H1 (cell line): ENCODE results near the gene ONECUT2. TPM values are rescaled to one million over a fixed set of nuclear protein-coding genes. Genes with fewer than 3 reads are reported as not detected.

Source experiments
- CTCF ChIA-PET: fragments of 300-600 bp; sonication (Branson Sonifier 250); formaldehyde crosslinking; loops from one replicate; lab custom pipeline; 2021; ENCODE audit not compliant: partially characterized antibody; lab: Charles Lee
- POLR2A ChIA-PET: fragments of 300-600 bp; sonication (Branson Sonifier 250); formaldehyde crosslinking; loops from one replicate; lab custom pipeline; 2021; ENCODE audit warnings: inconsistent platforms; ENCODE audit not compliant: partially characterized antibody; lab: Charles Lee
- DNase-seq, 2 experiments: peaks; one replicate each; pipeline versions ENCODE4 v3.0.0 to v3.0.0-alpha.2; 2010 to 2022; ENCODE audit warnings: low spot score in 2 of 2, low read depth in 1 of 2, mixed read lengths in 1 of 2
- FAIRE-seq: peaks from 2 replicates; lab custom pipeline; 2011; peaks lifted over from hg19 to GRCh38; lab: Jason Lieb, UNC
- H2AFZ ChIP-seq: 2 replicates; pipeline ENCODE4 v1.8.1; 2012; ENCODE audit warnings: low read length, inconsistent platforms
- H2AK5ac ChIP-seq: 2 replicates; pipeline ENCODE4 v1.6.1; 2013; ENCODE audit warnings: low read depth, low read length
- H2BK120ac ChIP-seq: replicated peaks from 2 replicates; pipeline ENCODE3; 2013; ENCODE audit warnings: low read depth, low read length, inconsistent platforms
- H2BK12ac ChIP-seq: 2 replicates; pipeline ENCODE4 v1.6.1; 2013; ENCODE audit warnings: low read depth, low read length
- H2BK15ac ChIP-seq: 2 replicates; pipeline ENCODE4 v1.6.1; 2013; ENCODE audit warnings: low read length
- H2BK20ac ChIP-seq: 2 replicates; pipeline ENCODE4 v1.6.1; 2013; ENCODE audit warnings: low read length
- H2BK5ac ChIP-seq: 2 replicates; pipeline ENCODE4 v1.6.1; 2013; ENCODE audit warnings: low read depth, low read length
- H3K14ac ChIP-seq: 2 replicates; pipeline ENCODE4 v1.6.1; 2013; ENCODE audit warnings: inconsistent platforms; ENCODE audit not compliant: insufficient read length
- H3K18ac ChIP-seq: 2 replicates; pipeline ENCODE4 v1.6.1; 2013; ENCODE audit warnings: low read length; ENCODE audit errors: extremely low read depth
- H3K23ac ChIP-seq: 2 replicates; pipeline ENCODE4 v1.6.1; 2013; ENCODE audit warnings: inconsistent platforms; ENCODE audit not compliant: insufficient read length
- H3K23me2 ChIP-seq: 2 replicates; pipeline ENCODE4 v1.6.1; 2013; ENCODE audit warnings: low read depth, low read length
- H3K27ac ChIP-seq: 2 replicates; pipeline ENCODE4 v1.6.1; 2011; ENCODE audit warnings: low read depth, low read length, inconsistent platforms
- H3K27me3 ChIP-seq, 4 experiments: replicated peaks in 1 of 4; 1 replicate in 1 of 4; 2 replicates in 3 of 4; pipeline versions ENCODE4 v1.6.1 to v1.8.1; 2011 to 2013; ENCODE audit warnings: low read length in 3 of 4, mild to moderate bottlenecking in 3 of 4, inconsistent platforms in 2 of 4, mixed read lengths in 2 of 4, moderate library complexity in 1 of 4; ENCODE audit not compliant: control insufficient read depth in 3 of 4, insufficient read depth in 3 of 4; ENCODE audit errors: extremely low read depth in 1 of 4
- H3K36me3 ChIP-seq, 4 experiments: 2 replicates each; pipeline versions ENCODE4 v1.6.1 to v1.8.1; 2011 to 2013; ENCODE audit warnings: mild to moderate bottlenecking in 4 of 4, low read length in 3 of 4, moderate library complexity in 2 of 4, control low read depth in 1 of 4, inconsistent platforms in 1 of 4; ENCODE audit not compliant: insufficient read depth in 4 of 4, control insufficient read depth in 2 of 4
- H3K4ac ChIP-seq: replicated peaks from 2 replicates; pipeline ENCODE3; 2013; ENCODE audit warnings: low read length, low read depth, mixed read lengths, inconsistent platforms; ENCODE audit not compliant: insufficient read length
- H3K4me1 ChIP-seq, 4 experiments: replicated peaks in 1 of 4; 1 replicate in 1 of 4; 2 replicates in 3 of 4; pipeline versions ENCODE4 v1.6.1 to v1.8.1; 2011 to 2013; ENCODE audit warnings: low read length in 3 of 4, inconsistent platforms in 2 of 4, mixed read lengths in 1 of 4; ENCODE audit not compliant: insufficient read depth in 4 of 4, control insufficient read depth in 3 of 4
- H3K4me2 ChIP-seq, 2 experiments: 2 replicates each; pipeline versions ENCODE4 v1.6.1 to v1.8.1; 2011 to 2013; ENCODE audit warnings: low read depth in 2 of 2, low read length in 2 of 2, control low read depth in 1 of 2, inconsistent platforms in 1 of 2, mild to moderate bottlenecking in 1 of 2; ENCODE audit not compliant: insufficient read depth in 1 of 2
- H3K4me3 ChIP-seq, 4 experiments: fragments of 200-600, 300-600 bp in 1 of 4; sonication (generic), shearing (Covaris generic), sonication (Bioruptor Twin) in 1 of 4; 2 replicates each; pipeline versions ENCODE4 v1.5.1 to v1.8.1; 2011 to 2016; ENCODE audit warnings: low read length in 4 of 4, low read depth in 3 of 4, control low read depth in 2 of 4, inconsistent platforms in 2 of 4, mild to moderate bottlenecking in 2 of 4, mixed read lengths in 1 of 4, moderate library complexity in 1 of 4; ENCODE audit not compliant: insufficient read depth in 2 of 4; ENCODE audit errors: extremely low read depth in 1 of 4
- H3K56ac ChIP-seq: replicated peaks from 2 replicates; pipeline ENCODE3; 2013; ENCODE audit warnings: low read depth, mild to moderate bottlenecking, mixed read lengths, low read length, inconsistent platforms; ENCODE audit not compliant: insufficient read length
- H3K79me1 ChIP-seq: 2 replicates; pipeline ENCODE4 v1.6.1; 2013; ENCODE audit warnings: low read depth, low read length, control low read depth
- H3K79me2 ChIP-seq, 2 experiments: 2 replicates each; pipeline versions ENCODE4 v1.6.1 to v1.8.1; 2012 to 2013; ENCODE audit warnings: low read length in 2 of 2, mild to moderate bottlenecking in 2 of 2, inconsistent platforms in 1 of 2; ENCODE audit not compliant: insufficient read depth in 2 of 2, control insufficient read depth in 1 of 2
- H3K9ac ChIP-seq, 4 experiments: replicated peaks in 1 of 4; 1 replicate in 1 of 4; 2 replicates in 3 of 4; pipeline versions ENCODE4 v1.6.1 to v1.8.1; 2011 to 2013; ENCODE audit warnings: low read depth in 3 of 4, low read length in 3 of 4, control low read depth in 2 of 4, mild to moderate bottlenecking in 2 of 4, moderate library complexity in 2 of 4, inconsistent platforms in 1 of 4; ENCODE audit errors: extremely low read depth in 1 of 4
- H3K9me3 ChIP-seq, 2 experiments: 2 replicates each; pipeline versions ENCODE4 v1.6.1 to v1.8.1; 2012 to 2013; ENCODE audit warnings: mild to moderate bottlenecking in 2 of 2, moderate library complexity in 2 of 2, control low read depth in 1 of 2, inconsistent platforms in 1 of 2, low read depth in 1 of 2, low read length in 1 of 2, mixed read lengths in 1 of 2; ENCODE audit not compliant: insufficient read depth in 2 of 2
- H4K20me1 ChIP-seq, 2 experiments: replicated peaks in 1 of 2; 2 replicates each; pipeline versions ENCODE3 to v1.8.1; 2011 to 2013; ENCODE audit warnings: inconsistent platforms in 2 of 2, low read length in 2 of 2, mild to moderate bottlenecking in 1 of 2; ENCODE audit not compliant: insufficient read depth in 2 of 2, control insufficient read depth in 1 of 2
- H4K5ac ChIP-seq: 2 replicates; pipeline ENCODE4 v1.6.1; 2013; ENCODE audit warnings: low read length, low read depth, mixed read lengths, inconsistent platforms; ENCODE audit not compliant: insufficient read length
- H4K8ac ChIP-seq: 2 replicates; pipeline ENCODE4 v1.8.0; 2013; ENCODE audit warnings: mild to moderate bottlenecking, moderate library complexity, low read length, inconsistent platforms; ENCODE audit not compliant: insufficient read depth; ENCODE audit errors: extremely low read depth
- H4K91ac ChIP-seq: replicated peaks from 2 replicates; pipeline ENCODE3; 2013; ENCODE audit warnings: low read length, mixed read lengths, inconsistent platforms; ENCODE audit not compliant: insufficient read length
- CBX5 ChIP-seq: fragments of 300-800, 300-1000 bp; sonication (generic); IDR thresholded peaks from 2 replicates; pipeline ENCODE4 v1.7.1; 2016; ENCODE audit warnings: antibody characterized with exemption, low read length, low read depth
- EZH2 ChIP-seq: fragments of 200-600 bp; sonication (generic); IDR thresholded peaks from 2 replicates; pipeline ENCODE4 v1.7.1; 2012; ENCODE audit warnings: low read depth, mild to moderate bottlenecking, moderate library complexity, low read length, inconsistent platforms; ENCODE audit not compliant: severe bottlenecking
- JUN ChIP-seq: IDR thresholded peaks from 2 replicates; pipeline ENCODE4 v1.6.1; 2011; ENCODE audit warnings: low read depth, mild to moderate bottlenecking, improper control_type of control experiment, low read length
- POLR2A ChIP-seq, 2 experiments: IDR thresholded peaks; 1 replicate in 1 of 2; 2 replicates in 1 of 2; pipeline ENCODE4 v1.6.1; 2011; ENCODE audit warnings: low read depth in 2 of 2, low read length in 2 of 2, mild to moderate bottlenecking in 2 of 2; ENCODE audit errors: control extremely low read depth in 1 of 2
- RAD21 ChIP-seq, 2 experiments: IDR thresholded peaks in 1 of 2; conservative IDR thresholded peaks in 1 of 2; 2 replicates each; pipeline ENCODE4 v1.6.1; 2011; ENCODE audit warnings: low read depth in 2 of 2, low read length in 2 of 2, improper control_type of control experiment in 1 of 2, inconsistent platforms in 1 of 2, mild to moderate bottlenecking in 1 of 2, moderate library complexity in 1 of 2
- RNF2 ChIP-seq: fragments of 200-900, 300-1000 bp; sonication (generic); IDR thresholded peaks from 2 replicates; pipeline ENCODE4 v1.7.1; 2016; ENCODE audit warnings: borderline replicate concordance, low read depth, mild to moderate bottlenecking, antibody characterized with exemption, low read length; ENCODE audit not compliant: poor library complexity, severe bottlenecking; ENCODE audit errors: missing control alignments
- SIRT6 ChIP-seq: IDR thresholded peaks from one replicate; pipeline ENCODE4 v1.7.1; 2012; ENCODE audit warnings: low read length, inconsistent platforms
- WGBS, 2 experiments: shearing (Covaris generic) in 1 of 2; methylation state at CpG; one replicate each; pipeline versions ENCODE4 v1.1.6 to v1.1.7; 2013 to 2015; ENCODE audit warnings: low lambda C conversion rate in 2 of 2, mixed read lengths in 2 of 2, inconsistent platforms in 1 of 2, low coverage in 1 of 2, missing lambda C conversion rate in 1 of 2; ENCODE audit not compliant: insufficient replicate concordance in 2 of 2, insufficient coverage in 1 of 2, insufficient read length in 1 of 2; ENCODE audit errors: extremely low coverage in 1 of 2, missing lambda C conversion rate in 1 of 2; 5-methylcytosine and 5-hydroxymethylcytosine counted together
- polyA plus RNA-seq, 7 experiments: library from polyadenylated mRNA; depleted of rRNA in 3 of 7; stranded (reverse) in 5 of 7; unstranded in 2 of 7; fragments of >200 nt in 5 of 7; fragments of 200-250 nt in 2 of 7; gene quantifications; 1 replicate in 5 of 7; 2 replicates in 1 of 7; 4 replicates in 1 of 7; pipeline versions ENCODE4 v1.2.1 to v1.2.3, GENCODE V29; 2011 to 2013; ENCODE audit warnings: missing spikeins in 2 of 7, mixed read lengths in 2 of 7
- total RNA-seq: library from RNA; stranded (reverse); fragmentation: NEBNext Ultra II Directional; extraction: Animal tissue kit (Norgen Biotek cat#: 25700); gene quantifications from 2 replicates; pipeline ENCODE4 v1.2.1, GENCODE V29; 2021

The ONECUT2 gene
- total and polyA plus RNA-seq, 2 of the 8 experiments (the other 6 are each of a cell fraction or from before 2014, with no cell fraction given), result 0.38 to 1.9 TPM

DNA sequence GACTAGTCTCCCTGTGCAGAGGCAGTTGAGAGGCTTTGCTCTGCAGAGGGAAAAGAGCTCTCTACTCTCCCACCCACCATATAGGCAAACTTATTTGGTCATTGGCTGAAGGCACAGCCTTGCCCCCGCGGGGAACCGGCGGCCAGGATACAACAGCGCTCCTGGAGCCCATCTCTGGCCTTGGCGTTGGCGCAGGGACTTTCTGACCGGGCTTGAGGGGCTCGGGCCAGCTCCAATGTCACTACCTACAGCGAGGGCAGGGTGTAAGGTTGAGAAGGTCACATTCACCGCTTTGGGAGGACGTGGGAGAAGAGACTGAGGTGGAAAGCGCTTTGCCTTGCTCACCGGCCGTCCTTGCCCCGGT, 2.2 kb downstream of the ONECUT2 start:
- Histone ChIP-seq H4K91ac (no peak overlapping the region), H3K79me1 (no peaks in the 10 kb centered on the region; the same call in 1 of the 2 replicates), H2BK5ac (no peak overlapping the region), H2AFZ (no peak overlapping the region), H3K4me3 (peak overlapping the region; percentile 21 to 62 (median 41); a peak in 7 of 8 replicates), H3K18ac (peak overlapping the region; percentile 71; the same call in 1 of the 2 replicates), H4K8ac (peak overlapping the region; percentile 46; the same call in 1 of the 2 replicates), H4K5ac (no peak overlapping the region), H4K20me1 (peaks cover 15 to 37% of the 10 kb centered on the region in 2 experiments), H2AK5ac (no peak overlapping the region), H3K56ac (no peak overlapping the region), H3K23me2 (peaks cover 24% of the 10 kb centered on the region), H3K4ac (no peak overlapping the region), H3K27me3 (peaks cover 77 to 93% (median 90%) of the 10 kb centered on the region in 4 experiments), H2BK20ac (peak overlapping the region; percentile 43; the same call in 1 of the 2 replicates), H3K36me3 (peaks cover 0 to 12% (median 0%) of the 10 kb centered on the region in 4 experiments; a peak in 1 of 8 replicates), H2BK15ac (no peak overlapping the region; the same call in 1 of the 2 replicates), H3K14ac (no peak overlapping the region), H3K9me3 (no peaks in the 10 kb centered on the region), H3K27ac (no peak overlapping the region), H2BK12ac (no peak overlapping the region), H3K9ac (no peak overlapping the region), H3K23ac (no peak overlapping the region), H2BK120ac (no peak overlapping the region), H3K79me2 (no peaks in the 10 kb centered on the region), H3K4me1 (peaks cover 11 to 67% (median 41%) of the 10 kb centered on the region in 4 experiments), H3K4me2 (peak overlapping the region; percentile 79 to 93)
- POLR2A ChIA-PET, result interaction anchor here (0.6 to 1.3 kb wide), 2 partner anchors 8 to 10 kb away, joined by 3 to 5 read pairs; no protein-coding TSS in a partner anchor
- FAIRE-seq (no peak), DNase-seq (peak in 1 of 2 experiments; percentile 74)
- no peak for TF ChIP-seq POLR2A (IDR thresholded peaks at IDR 0.05; ENCODE audit: control extremely low read depth in 1 of 2, low read depth in 2 of 2, low read length in 2 of 2)
- TF ChIP-seq SIRT6, result no peak
- peak; percentile 4 for TF ChIP-seq EZH2
- 0 out of 4 replicates have a peak, but pooled peaks of 1 of the 2 experiments have one; percentile 9 for TF ChIP-seq RAD21 (IDR thresholded peaks at IDR 0.05 in 1 of 2, conservative IDR thresholded peaks at IDR 0.05 in 1 of 2; ENCODE audit: low read depth in 2 of 2, low read length in 2 of 2)
- TF ChIP-seq RNF2, result peak; percentile 8
- TF ChIP-seq CBX5, result no peak
- TF ChIP-seq JUN, result no peak
- 2% methylated on average over 16 of the region's 16 CpGs; no CpG with 5 or more reads in 1 of the 2 experiments for WGBS, 2 experiments
- CTCF ChIA-PET, result interaction anchor here (0.7 to 2.6 kb wide), 13 partner anchors 9 to 653 kb away, joined by 3 to 11 read pairs (median 4); no protein-coding TSS in a partner anchor
